Tibial nerve (tissue), 3 donors: Measurements from ENCODE around the gene ZNF254.

Experiments
- POLR2A ChIP-seq, 2 donors: fragments of 450-650 bp; IDR thresholded peaks; one replicate each; pipeline ENCODE4 v1.6.1; 2017; ENCODE audit warnings: antibody characterized with exemption in 2 of 2, mild to moderate bottlenecking in 2 of 2, moderate library complexity in 2 of 2
- TF ChIP-seq, protein P1 (sequence below), 5 experiments: fragments of 200-600 bp in 3 of 5; fragments of 450-650 bp in 2 of 5; sonication (generic) in 3 of 5; IDR thresholded peaks; one replicate each; pipeline ENCODE4 v1.5.1; 2016 to 2019; ENCODE audit warnings: antibody characterized with exemption in 5 of 5, mild to moderate bottlenecking in 3 of 5, moderate library complexity in 2 of 5

DNA sequence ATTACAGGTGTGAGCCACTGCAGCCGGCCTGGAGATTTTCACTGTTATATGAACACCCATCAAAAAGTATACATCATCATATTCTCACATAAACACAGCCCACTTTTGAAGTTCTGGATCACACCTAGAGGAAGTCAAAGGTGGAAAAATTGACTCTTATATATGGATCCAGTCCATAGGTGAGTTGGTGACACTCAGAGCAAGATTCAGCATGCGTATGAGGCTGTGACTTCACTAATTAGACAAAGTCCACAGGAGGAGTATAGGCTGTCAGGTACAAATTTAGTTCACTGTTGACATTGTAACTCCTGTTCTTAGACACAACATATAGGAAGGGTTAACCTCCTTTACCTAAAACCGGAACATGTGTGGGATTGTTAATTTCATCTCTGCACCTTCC lies 31.4 kb upstream of the ZNF254 start:
- TF ChIP-seq POLR2A (IDR thresholded peaks at IDR 0.05): no peak
- TF ChIP-seq, protein P1, sequence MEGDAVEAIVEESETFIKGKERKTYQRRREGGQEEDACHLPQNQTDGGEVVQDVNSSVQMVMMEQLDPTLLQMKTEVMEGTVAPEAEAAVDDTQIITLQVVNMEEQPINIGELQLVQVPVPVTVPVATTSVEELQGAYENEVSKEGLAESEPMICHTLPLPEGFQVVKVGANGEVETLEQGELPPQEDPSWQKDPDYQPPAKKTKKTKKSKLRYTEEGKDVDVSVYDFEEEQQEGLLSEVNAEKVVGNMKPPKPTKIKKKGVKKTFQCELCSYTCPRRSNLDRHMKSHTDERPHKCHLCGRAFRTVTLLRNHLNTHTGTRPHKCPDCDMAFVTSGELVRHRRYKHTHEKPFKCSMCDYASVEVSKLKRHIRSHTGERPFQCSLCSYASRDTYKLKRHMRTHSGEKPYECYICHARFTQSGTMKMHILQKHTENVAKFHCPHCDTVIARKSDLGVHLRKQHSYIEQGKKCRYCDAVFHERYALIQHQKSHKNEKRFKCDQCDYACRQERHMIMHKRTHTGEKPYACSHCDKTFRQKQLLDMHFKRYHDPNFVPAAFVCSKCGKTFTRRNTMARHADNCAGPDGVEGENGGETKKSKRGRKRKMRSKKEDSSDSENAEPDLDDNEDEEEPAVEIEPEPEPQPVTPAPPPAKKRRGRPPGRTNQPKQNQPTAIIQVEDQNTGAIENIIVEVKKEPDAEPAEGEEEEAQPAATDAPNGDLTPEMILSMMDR (IDR thresholded peaks at IDR 0.05): no peak
